Measurements from ENCODE around the gene SLC16A3. TPM values are rescaled to one million over a fixed set of nuclear protein-coding genes. Genes with fewer than 3 reads are reported as not detected.

SLC16A3 gene
- 10 to 100 TPM in 2 of 6 experiments, 1 to 10 TPM in 4; 4.1 to 34.0 (median 7.3) TPM for total RNA-seq
- long read RNA-seq = 0 reads

DNA sequence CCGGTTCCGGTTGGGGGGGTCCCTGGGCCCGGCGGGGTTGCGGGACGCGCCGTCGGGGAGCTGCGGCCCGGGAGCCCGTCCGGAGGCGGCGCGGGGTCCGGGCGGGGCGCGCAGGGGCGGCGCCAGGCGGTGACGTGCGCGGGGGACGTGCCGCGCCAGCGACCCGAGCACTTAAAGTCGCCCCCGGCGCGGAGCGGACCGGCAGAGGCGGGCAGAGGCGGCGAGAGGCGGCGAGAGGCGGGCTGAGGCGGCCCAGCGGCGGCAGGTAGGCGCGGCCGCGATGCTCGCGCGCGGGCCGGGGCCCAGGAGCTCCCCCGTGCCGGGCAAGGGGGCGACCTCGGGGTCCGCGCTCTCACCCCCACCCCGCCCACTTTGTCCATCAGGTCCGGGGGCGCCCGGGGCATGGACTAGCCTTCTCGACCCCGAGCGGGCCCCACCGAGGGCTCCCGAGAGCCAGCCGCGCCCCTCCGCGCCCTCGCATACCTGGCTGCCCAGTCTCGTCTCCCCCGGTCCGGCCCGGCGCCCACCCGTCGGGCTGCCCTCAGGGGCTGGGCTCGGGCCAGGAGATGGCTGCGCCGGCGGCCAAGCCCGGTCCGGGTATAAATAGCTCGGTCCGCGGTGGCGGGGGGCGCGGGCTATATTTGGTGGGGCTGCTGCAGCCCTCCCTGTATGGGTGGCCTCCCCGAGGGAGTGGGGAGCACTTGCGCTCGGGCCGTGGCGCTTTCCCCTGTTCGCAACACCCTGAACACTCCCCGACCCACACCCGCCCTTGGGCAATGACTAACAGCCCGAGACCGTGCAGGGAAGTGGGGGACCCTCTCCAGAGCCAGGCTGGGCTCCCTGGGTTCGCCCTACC, at the start of gene SLC16A3:
SLC16A3 (plus strand) TSS at position 201 of the 856 bp plus-strand sequence. CDS start 6,967 bp downstream, outside the sequence.
- Histone ChIP-seq H3K4me3 (peak within 1 kb of the TSS; percentile 29 to 67 (median 52)), H3K9me3 (no peaks in the 10 kb centered on the region), H3K27me3 (no peaks in the 10 kb centered on the region), H3K36me3 (no peaks in the 10 kb centered on the region), H3K4me1 (peaks cover 0 to 14% (median 3%) of the 10 kb centered on the region in 4 donors), H3K27ac (peak within 1 kb of the TSS; percentile 80 to 95 (median 87))
- ATAC-seq (peak; percentile 4 to 26 (median 7)), DNase-seq (peak; percentile 68 to 83 (median 70))
- TF ChIP-seq, protein P1, sequence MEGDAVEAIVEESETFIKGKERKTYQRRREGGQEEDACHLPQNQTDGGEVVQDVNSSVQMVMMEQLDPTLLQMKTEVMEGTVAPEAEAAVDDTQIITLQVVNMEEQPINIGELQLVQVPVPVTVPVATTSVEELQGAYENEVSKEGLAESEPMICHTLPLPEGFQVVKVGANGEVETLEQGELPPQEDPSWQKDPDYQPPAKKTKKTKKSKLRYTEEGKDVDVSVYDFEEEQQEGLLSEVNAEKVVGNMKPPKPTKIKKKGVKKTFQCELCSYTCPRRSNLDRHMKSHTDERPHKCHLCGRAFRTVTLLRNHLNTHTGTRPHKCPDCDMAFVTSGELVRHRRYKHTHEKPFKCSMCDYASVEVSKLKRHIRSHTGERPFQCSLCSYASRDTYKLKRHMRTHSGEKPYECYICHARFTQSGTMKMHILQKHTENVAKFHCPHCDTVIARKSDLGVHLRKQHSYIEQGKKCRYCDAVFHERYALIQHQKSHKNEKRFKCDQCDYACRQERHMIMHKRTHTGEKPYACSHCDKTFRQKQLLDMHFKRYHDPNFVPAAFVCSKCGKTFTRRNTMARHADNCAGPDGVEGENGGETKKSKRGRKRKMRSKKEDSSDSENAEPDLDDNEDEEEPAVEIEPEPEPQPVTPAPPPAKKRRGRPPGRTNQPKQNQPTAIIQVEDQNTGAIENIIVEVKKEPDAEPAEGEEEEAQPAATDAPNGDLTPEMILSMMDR (IDR thresholded peaks at IDR 0.05) = no peak
- peak; percentile 93 for TF ChIP-seq POLR2A (IDR thresholded peaks at IDR 0.05)
- intact Hi-C loops (cut with DNase I) = no loop called here
- 4% methylated on average over 10 of the region's 105 CpGs for WGBS (ENCODE audit: insufficient coverage, low coverage, low lambda C conversion rate, missing lambda C conversion rate)

- Histone ChIP-seq H3K9me3 (no peaks in the 10 kb centered on the region), H3K27ac (no peak overlapping the region), H3K4me1 (peaks cover 0 to 5% (median 0%) of the 10 kb centered on the region in 4 donors), H3K4me3 (no peak overlapping the region), H3K36me3 (no peaks in the 10 kb centered on the region), H3K27me3 (no peaks in the 10 kb centered on the region)
- DNase-seq (no peak), ATAC-seq (no peak)
- intact Hi-C loops (cut with DNase I) = no loop called here
- TF ChIP-seq POLR2A (IDR thresholded peaks at IDR 0.05) = no peak
- TF ChIP-seq, protein P1 (IDR thresholded peaks at IDR 0.05) = no peak
- WGBS (ENCODE audit: insufficient coverage, low coverage, low lambda C conversion rate, missing lambda C conversion rate) = 90% methylated on average over 7 of the region's 13 CpGs
These were observed 49.4 kb upstream of the SLC16A3 start for GRCh38 chr17:82179412-82179811.

DNA sequence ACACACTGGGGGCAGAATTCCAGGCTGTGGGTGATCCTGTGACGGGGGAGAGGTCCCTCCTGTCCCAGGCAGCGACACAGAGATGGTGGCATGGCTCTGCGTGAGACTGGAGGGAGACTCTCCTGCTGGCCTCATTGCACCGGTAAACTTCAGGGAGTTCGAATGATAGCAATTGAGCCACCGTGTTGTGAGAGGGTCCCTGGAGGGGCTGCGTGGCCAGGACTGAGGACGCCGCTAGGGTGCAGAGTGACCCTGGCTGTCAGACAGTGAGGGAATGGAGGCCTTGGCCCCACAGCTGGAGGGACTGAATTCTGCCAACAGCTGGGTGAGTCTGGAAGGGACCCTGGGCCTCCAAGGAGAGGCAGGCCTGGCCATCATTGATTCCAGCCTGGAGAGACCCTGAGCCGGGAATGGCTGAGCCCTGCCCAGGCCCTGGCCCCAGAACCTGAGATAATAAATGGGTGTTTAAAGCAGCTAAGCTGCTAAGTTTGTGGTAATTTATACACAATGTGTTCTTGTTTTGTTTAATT, 48.8 kb upstream of the SLC16A3 start:
- H3K4me3 ChIP-seq = no peak overlapping the region
- TF ChIP-seq POLR2A (IDR thresholded peaks at IDR 0.05) = no peak
- TF ChIP-seq, protein P1 (IDR thresholded peaks at IDR 0.05) = no peak
- H3K9me3 ChIP-seq = no peaks in the 10 kb centered on the region
- WGBS (ENCODE audit: insufficient coverage, low coverage, low lambda C conversion rate, missing lambda C conversion rate) = 94% methylated on average over 5 of the region's 10 CpGs
- no peak for DNase-seq
- intact Hi-C loops (cut with DNase I) = no loop called here
- no peak overlapping the region for H3K27ac ChIP-seq
- H3K36me3 ChIP-seq = no peaks in the 10 kb centered on the region
- no peak for ATAC-seq
- no peaks in the 10 kb centered on the region for H3K27me3 ChIP-seq
- peaks cover 0 to 5% (median 0%) of the 10 kb centered on the region in 4 donors for H3K4me1 ChIP-seq

GRCh38 chr17:82180776-82181528, 47.9 kb upstream of the SLC16A3 start:
- Histone ChIP-seq H3K9me3 (no peaks in the 10 kb centered on the region), H3K36me3 (no peaks in the 10 kb centered on the region), H3K27ac (no peak overlapping the region), H3K4me1 (peaks cover 0 to 5% (median 0%) of the 10 kb centered on the region in 4 donors), H3K27me3 (no peaks in the 10 kb centered on the region), H3K4me3 (no peak overlapping the region)
- TF ChIP-seq POLR2A (IDR thresholded peaks at IDR 0.05) = no peak
- TF ChIP-seq, protein P1 (IDR thresholded peaks at IDR 0.05) = no peak
- ATAC-seq (no peak), DNase-seq (no peak)
- WGBS (ENCODE audit: insufficient coverage, low coverage, low lambda C conversion rate, missing lambda C conversion rate) = 96% methylated on average over 16 of the region's 31 CpGs
- intact Hi-C loops (cut with DNase I) = no loop called here
